Activated T-cell treated with anti-CD3 and anti-CD28 coated beads, Interleukin-2, amount 50 U/mL, for 72 hours (primary cell): ENCODE results near the gene DIAPH1. TPM values are rescaled to one million over a fixed set of nuclear protein-coding genes. Genes with fewer than 3 reads are reported as not detected.

ENCODE experiments used
- ATAC-seq, 2 donors: fragments of 150-1000 bp; cut with Tn5 transposase; replicated peaks in 1 of 2; 2 replicates each; pipeline ENCODE4 v1.10.0; 2021; ENCODE audit warnings: moderate library complexity in 2 of 2, mild to moderate bottlenecking in 1 of 2
- DNase-seq, 2 donors: peaks; one replicate each; pipeline ENCODE4 v3.0.0; 2021 to 2022; ENCODE audit warnings: mixed read lengths in 1 of 2
- H3K27ac Mint-ChIP-seq: one replicate; pipeline ENCODE4 v1.8.0; 2022; ENCODE audit warnings: mild to moderate bottlenecking, moderate library complexity, mixed read lengths
- H3K27me3 Mint-ChIP-seq: one replicate; pipeline ENCODE4 v1.8.0; 2022; ENCODE audit warnings: low read depth, mixed read lengths
- H3K36me3 Mint-ChIP-seq, 2 donors: one replicate each; pipeline ENCODE4 v1.8.0; 2022; ENCODE audit warnings: mixed read lengths in 2 of 2, mild to moderate bottlenecking in 1 of 2; ENCODE audit not compliant: insufficient read depth in 2 of 2
- H3K4me1 Mint-ChIP-seq: one replicate; pipeline ENCODE4 v1.8.0; 2022; ENCODE audit warnings: low read depth, mixed read lengths
- H3K4me3 Mint-ChIP-seq, 2 donors: one replicate each; pipeline ENCODE4 v1.8.0; 2022; ENCODE audit warnings: mild to moderate bottlenecking in 2 of 2, mixed read lengths in 2 of 2, moderate library complexity in 2 of 2
- H3K9me3 Mint-ChIP-seq, 2 donors: one replicate each; pipeline ENCODE4 v1.8.0; 2022; ENCODE audit warnings: mixed read lengths in 2 of 2
- total RNA-seq, 2 donors: library from RNA; stranded (reverse); gene quantifications; one replicate each; pipeline ENCODE4 v1.2.3, GENCODE V29; 2022

The DIAPH1 gene
- total RNA-seq, 2 donors from 2014 or later, result 162 to 165 TPM

- no peak for DNase-seq
- Mint-ChIP-seq H3K36me3 (no peaks in the 10 kb centered on the region), H3K27ac (no peak overlapping the region)
Observed at GRCh38 chr5:141507387-141508091, 111.3 kb downstream of the DIAPH1 start.

GRCh38 chr5:141506381-141507155 is 112.2 kb downstream of the DIAPH1 start:
- H3K36me3 Mint-ChIP-seq, result no peaks in the 10 kb centered on the region
- no peaks in the 10 kb centered on the region for H3K9me3 Mint-ChIP-seq
- H3K4me1 Mint-ChIP-seq, result peaks cover 12% of the 10 kb centered on the region
- ATAC-seq (no peak), DNase-seq (no peak)
- no peak overlapping the region for H3K4me3 Mint-ChIP-seq
- no peak overlapping the region for H3K27ac Mint-ChIP-seq
- no peaks in the 10 kb centered on the region for H3K27me3 Mint-ChIP-seq

More at GRCh38 chr5:141507387-141508091, 111.3 kb downstream of the DIAPH1 start:
- H3K27me3 Mint-ChIP-seq, result no peaks in the 10 kb centered on the region
- H3K4me3 Mint-ChIP-seq, result no peak overlapping the region
- H3K9me3 Mint-ChIP-seq, result no peaks in the 10 kb centered on the region
- H3K4me1 Mint-ChIP-seq, result peaks cover 19% of the 10 kb centered on the region
- no peak for ATAC-seq

DNA sequence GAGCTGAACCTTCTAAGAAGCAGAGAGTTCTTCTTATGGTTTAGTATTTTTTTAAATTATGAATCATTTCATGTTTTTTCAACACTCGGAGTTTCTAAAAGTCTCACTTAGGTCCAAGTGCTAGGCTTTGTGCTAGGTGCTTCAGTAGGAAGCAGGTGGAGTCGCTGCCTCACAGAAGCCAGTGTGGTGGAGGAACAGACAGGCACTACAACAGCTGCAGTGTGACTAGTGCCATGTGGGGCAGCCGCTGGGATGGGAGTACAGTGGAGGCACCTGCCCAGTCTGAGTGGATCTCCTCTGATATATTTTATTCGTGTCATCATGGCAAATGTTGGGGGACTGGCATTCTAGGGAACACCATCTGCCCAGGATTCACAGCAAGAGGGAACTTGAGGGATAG is 114.6 kb downstream of the DIAPH1 start:
- H3K36me3 Mint-ChIP-seq, result no peaks in the 10 kb centered on the region
- H3K4me3 Mint-ChIP-seq, result no peak overlapping the region
- no peak overlapping the region for H3K27ac Mint-ChIP-seq
- peaks cover 4% of the 10 kb centered on the region for H3K4me1 Mint-ChIP-seq
- no peaks in the 10 kb centered on the region for H3K9me3 Mint-ChIP-seq
- peaks cover under 1% of the 10 kb centered on the region for H3K27me3 Mint-ChIP-seq
- ATAC-seq (no peak), DNase-seq (no peak)

GRCh38 chr5:141503681-141504080 is 115.1 kb downstream of the DIAPH1 start:
- H3K9me3 Mint-ChIP-seq, result no peaks in the 10 kb centered on the region
- H3K4me1 Mint-ChIP-seq, result no peaks in the 10 kb centered on the region
- DNase-seq (no peak), ATAC-seq (no peak)
- no peak overlapping the region for H3K27ac Mint-ChIP-seq
- no peak overlapping the region for H3K4me3 Mint-ChIP-seq
- H3K36me3 Mint-ChIP-seq, result no peaks in the 10 kb centered on the region
- H3K27me3 Mint-ChIP-seq, result peaks cover 6% of the 10 kb centered on the region

GRCh38 chr5:141501761-141502160 is 117.0 kb downstream of the DIAPH1 start:
- no peak overlapping the region for H3K4me3 Mint-ChIP-seq
- H3K36me3 Mint-ChIP-seq, result no peaks in the 10 kb centered on the region
- H3K27me3 Mint-ChIP-seq, result peaks cover 18% of the 10 kb centered on the region
- ATAC-seq (no peak), DNase-seq (no peak)
- no peaks in the 10 kb centered on the region for H3K9me3 Mint-ChIP-seq
- H3K4me1 Mint-ChIP-seq, result no peaks in the 10 kb centered on the region
- no peak overlapping the region for H3K27ac Mint-ChIP-seq

- Mint-ChIP-seq H3K36me3 (peaks cover 0 to under 1% of the 10 kb centered on the region in 2 donors), H3K27me3 (peaks cover 67% of the 10 kb centered on the region), H3K9me3 (no peaks in the 10 kb centered on the region), H3K27ac (no peak overlapping the region), H3K4me3 (no peak overlapping the region), H3K4me1 (peaks cover 14% of the 10 kb centered on the region)
- no peak for DNase-seq
- no peak for ATAC-seq
Observed at GRCh38 chr5:141496038-141496437, 122.8 kb downstream of the DIAPH1 start.

DNA sequence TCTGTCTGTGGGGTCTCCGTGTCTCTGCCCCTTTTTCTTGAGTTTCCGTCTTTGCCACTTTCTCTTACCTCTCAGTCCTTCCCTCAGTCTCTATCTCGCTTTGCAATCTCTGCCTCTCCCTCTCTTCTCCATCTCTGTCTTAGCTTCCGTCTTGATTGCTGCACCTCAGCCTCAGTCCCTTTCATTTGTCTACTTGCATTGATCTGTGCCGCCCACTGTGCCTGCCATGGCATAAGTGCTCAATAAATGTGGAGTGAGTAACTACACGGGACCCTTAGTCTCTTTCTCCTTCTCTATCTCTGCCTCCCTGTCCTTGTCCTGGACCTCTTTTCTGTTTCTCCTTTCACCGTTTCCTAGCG is 123.4 kb downstream of the DIAPH1 start:
- DNase-seq, result no peak
- no peak for ATAC-seq
- no peak overlapping the region for H3K27ac Mint-ChIP-seq

DNA sequence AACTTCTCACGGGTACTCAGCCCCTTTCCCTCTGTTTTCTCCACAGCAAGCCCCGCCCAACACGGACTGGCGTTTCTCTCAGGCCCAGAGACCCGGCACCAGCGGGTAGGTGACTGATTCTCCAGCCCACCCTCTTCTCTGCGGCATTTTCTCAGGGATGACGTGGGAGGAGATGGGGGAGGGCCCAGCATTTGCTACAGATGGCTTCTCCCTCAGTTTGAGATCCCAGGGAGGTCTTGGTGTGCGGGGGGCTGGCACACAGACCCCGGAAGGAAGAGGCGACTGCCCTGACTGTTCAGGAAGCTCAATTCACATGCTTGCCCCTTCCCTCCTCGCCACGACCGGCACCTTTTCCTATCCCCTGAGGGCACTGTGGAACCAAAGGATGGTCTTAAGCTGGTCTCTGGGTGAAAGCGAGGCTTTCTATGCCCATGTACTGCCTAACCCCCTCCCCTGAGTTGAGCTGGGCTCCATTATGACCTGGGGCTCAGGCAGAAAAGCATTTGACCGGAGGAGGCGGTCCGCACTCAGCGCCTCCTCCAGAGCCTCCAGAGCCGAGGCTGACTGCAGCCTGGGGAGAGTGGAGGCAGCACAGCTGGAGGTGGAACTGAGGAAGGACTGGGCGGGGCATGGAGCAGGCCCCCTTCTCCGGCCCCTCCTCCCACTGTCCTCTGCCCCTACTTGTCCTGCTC is 123.9 kb downstream of the DIAPH1 start:
- peaks cover 0 to 3% of the 10 kb centered on the region in 2 donors for H3K36me3 Mint-ChIP-seq

More for the DNA sequence above, 123.4 kb downstream of the DIAPH1 start:
- no peak overlapping the region for H3K4me3 Mint-ChIP-seq
- H3K9me3 Mint-ChIP-seq, result no peaks in the 10 kb centered on the region
- peaks cover 14% of the 10 kb centered on the region for H3K4me1 Mint-ChIP-seq
- peaks cover 0 to 3% of the 10 kb centered on the region in 2 donors for H3K36me3 Mint-ChIP-seq
- peaks cover 74% of the 10 kb centered on the region for H3K27me3 Mint-ChIP-seq

DNA sequence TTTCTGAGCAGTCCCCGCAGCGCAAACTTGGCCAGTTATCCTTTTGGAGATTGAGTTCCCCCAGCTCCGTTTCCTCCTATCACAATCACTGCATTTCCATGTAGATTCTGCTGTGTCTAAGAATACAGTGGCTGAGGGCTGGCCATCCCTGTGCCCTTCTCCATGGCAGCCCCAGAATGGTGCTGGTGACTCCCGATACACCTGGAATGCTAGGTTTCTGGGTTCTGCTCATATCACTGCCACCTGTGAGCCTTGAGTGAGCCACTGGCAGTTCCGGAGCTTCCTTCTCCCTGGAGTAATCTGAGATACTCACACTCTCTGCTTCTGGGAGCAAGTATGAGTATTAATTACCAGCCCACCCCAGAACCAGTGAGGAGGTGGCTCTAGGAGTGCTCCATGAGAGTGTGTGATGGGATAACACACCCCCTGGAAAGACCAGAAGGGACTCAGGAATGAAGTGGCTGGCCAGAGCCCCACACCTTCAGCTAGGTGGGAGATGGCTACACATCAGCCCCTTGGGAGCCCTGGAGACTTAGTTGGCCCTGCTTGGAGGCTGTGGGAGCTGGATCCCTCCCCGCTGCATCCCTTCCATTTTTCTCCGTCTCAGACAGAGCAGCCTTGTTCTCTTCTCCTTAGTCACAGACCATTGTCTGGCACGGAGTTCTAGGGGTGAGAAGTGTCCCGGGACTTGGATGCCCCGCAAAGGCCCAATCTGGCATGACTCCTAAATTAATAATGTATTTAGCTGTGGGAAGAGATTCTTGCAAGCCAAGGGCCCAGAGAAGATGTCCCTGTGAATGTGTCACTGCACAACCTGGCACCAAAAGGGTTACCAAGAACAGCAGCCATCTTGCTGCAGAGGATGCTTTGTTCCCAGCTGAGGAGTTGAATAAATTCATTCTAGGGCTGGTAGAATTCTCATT is 125.0 kb downstream of the DIAPH1 start:
- no peak for ATAC-seq
- H3K36me3 Mint-ChIP-seq, result peaks cover 0 to 3% of the 10 kb centered on the region in 2 donors
- peaks cover 14% of the 10 kb centered on the region for H3K4me1 Mint-ChIP-seq
- peaks cover 83% of the 10 kb centered on the region for H3K27me3 Mint-ChIP-seq
- H3K27ac Mint-ChIP-seq, result no peak overlapping the region
- no peak overlapping the region for H3K4me3 Mint-ChIP-seq
- H3K9me3 Mint-ChIP-seq, result no peaks in the 10 kb centered on the region
- no peak for DNase-seq

More for the DNA sequence above, 123.9 kb downstream of the DIAPH1 start:
- DNase-seq (no peak), ATAC-seq (no peak)
- no peaks in the 10 kb centered on the region for H3K9me3 Mint-ChIP-seq
- H3K27me3 Mint-ChIP-seq, result peaks cover 79% of the 10 kb centered on the region
- H3K27ac Mint-ChIP-seq, result no peak overlapping the region
- H3K4me1 Mint-ChIP-seq, result peaks cover 14% of the 10 kb centered on the region
- no peak overlapping the region for H3K4me3 Mint-ChIP-seq

DNA sequence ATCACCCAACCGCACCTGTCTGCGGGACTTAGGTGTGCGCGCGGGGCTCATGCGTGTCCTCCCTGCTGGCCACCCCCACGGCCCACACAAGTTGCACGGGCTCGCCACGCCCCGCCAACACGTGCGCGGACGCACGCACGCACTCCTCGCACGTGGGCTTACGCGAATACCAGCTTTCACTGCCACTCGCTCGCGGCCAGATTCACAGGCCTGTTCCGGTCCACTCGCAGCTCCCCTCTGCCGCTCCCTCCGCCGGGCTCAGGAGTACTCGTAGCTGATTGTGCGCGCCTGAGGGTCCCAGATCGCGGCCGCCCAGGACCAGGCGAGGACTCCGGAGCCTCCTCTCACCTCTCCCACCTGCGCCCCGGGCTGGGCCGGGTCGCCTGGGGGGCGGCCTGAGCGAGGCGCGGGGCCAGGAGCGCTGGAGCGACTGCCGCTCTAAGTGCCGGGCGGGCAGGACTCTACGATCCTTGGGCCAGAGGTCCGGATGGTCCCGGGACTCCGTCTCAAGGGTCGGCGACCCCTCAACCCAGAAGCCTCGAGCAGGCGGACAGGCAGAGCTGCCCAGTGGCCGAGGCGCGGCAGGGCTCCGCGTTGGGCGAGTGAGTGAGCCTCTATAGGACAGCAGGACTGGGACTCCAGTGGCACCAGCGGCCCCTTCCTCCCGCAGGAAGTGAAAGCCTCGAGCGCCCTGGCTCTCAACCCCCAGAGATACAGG is 126.5 kb downstream of the DIAPH1 start:
- Mint-ChIP-seq H3K9me3 (no peaks in the 10 kb centered on the region), H3K4me1 (peaks cover 14% of the 10 kb centered on the region), H3K4me3 (peak overlapping the region; percentile 68 to 74), H3K36me3 (peaks cover 0 to 3% of the 10 kb centered on the region in 2 donors), H3K27ac (no peak overlapping the region), H3K27me3 (peaks cover 80% of the 10 kb centered on the region)
- peak; percentile 49 to 51 for ATAC-seq
- peak; percentile 14 to 18 for DNase-seq

DNA sequence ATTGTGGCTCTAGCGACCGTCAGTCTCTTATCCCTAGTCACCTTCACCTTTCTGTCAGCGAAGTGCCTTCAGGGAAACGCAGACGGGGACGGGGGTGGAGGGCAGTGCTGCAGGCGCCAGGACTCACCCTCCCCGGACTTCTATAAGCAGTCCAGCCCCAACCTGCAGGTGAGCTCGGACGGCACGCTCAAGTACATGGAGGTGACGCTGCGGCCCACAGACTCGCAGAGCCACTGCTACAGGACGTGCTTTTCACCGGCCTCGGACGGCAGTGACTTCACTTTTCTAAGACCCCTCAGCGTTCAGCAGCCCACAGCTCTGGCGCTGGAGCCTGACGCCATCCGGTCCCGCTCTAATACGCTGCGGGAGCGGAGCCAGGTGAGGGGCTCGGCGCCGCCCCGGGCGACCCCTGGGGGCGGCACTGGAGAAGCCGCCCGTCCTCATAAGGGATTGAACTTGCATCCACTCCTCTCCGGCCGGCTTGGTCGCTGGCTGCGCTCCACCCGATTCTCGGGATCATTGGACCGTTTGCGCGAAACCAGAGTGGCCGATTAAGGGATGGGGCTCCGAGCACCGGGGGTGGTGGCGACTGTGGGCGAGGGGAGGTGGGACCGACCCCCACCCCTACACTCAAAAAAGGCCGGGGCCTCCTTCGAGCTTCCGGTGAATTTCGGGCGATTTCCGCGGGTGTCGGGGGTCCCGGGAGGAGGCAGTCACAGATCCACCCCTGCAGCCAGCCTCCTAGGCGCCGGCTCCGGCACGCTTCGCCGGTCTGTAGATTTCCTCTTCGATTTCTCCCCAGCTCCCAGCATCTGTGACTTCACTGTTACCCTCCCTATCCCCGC is 127.3 kb downstream of the DIAPH1 start:
- H3K36me3 Mint-ChIP-seq, result peaks cover 0 to 3% of the 10 kb centered on the region in 2 donors
- ATAC-seq, result no peak
- peak overlapping the region; percentile 68 to 74 for H3K4me3 Mint-ChIP-seq
- no peak for DNase-seq
- no peak overlapping the region for H3K27ac Mint-ChIP-seq
- peaks cover 86% of the 10 kb centered on the region for H3K27me3 Mint-ChIP-seq
- no peaks in the 10 kb centered on the region for H3K9me3 Mint-ChIP-seq
- peaks cover 14% of the 10 kb centered on the region for H3K4me1 Mint-ChIP-seq
